ENCODE measurements around the gene OMA1. TPM values are rescaled to one million over a fixed set of nuclear protein-coding genes. Genes with fewer than 3 reads are reported as not detected.

OMA1 gene
- polyA plus RNA-seq, 1 experiment: 17.3 TPM

DNA sequence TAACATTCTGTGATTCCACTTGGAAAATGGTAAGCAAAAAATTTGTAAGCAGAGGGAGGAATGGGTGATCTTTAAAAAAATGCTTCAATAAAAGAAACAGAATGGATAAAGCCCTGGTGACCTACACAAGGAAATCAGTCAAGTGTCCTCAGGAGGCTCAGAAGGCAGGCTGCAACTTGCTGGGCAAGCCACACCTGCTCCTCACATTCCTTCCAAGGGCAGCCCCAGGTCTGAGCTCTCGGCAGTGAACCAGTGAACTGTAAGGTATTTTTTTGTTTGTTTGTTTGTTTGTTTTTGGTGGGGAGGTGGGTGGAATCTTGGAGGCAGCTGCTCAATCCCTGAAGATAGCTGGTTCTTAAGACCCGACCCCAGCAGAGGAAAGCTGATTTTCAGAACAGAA is 26.2 kb upstream of the OMA1 start:
- ChIA-PET POLR2A (no interaction called here), CTCF (interaction anchor here (2.7 kb wide), 1 partner anchor 26 kb away, joined by 10 read pairs; the partner anchor contains the start of gene OMA1)
- no peak overlapping the region for H3K27ac ChIP-seq (ENCODE audit: low read depth, low read length)
- no peak for DNase-seq (ENCODE audit: low read depth, low spot score)
- no peak for TF ChIP-seq CTCF (IDR thresholded peaks at IDR 0.05; ENCODE audit: low read depth, low read length)
- H3K4me3 ChIP-seq (ENCODE audit: low read depth, low read length): no peak overlapping the region
- H3K27me3 ChIP-seq (ENCODE audit: control insufficient read depth, insufficient read depth, low read length): peaks cover 68% of the 10 kb centered on the region
- H3K9me3 ChIP-seq (ENCODE audit: control insufficient read depth, insufficient read depth, low read length): peaks cover 9% of the 10 kb centered on the region; the same call in 1 of the 2 replicates

- ChIA-PET CTCF (interaction anchor here (0.7 to 1.1 kb wide), 2 partner anchors 56 to 1862 kb away, joined by 4 to 5 read pairs; no protein-coding TSS in a partner anchor), POLR2A (no interaction called here)
- no peak overlapping the region for H3K4me3 ChIP-seq (ENCODE audit: low read depth, low read length)
- no peak for DNase-seq (ENCODE audit: low read depth, low spot score)
- TF ChIP-seq CTCF (IDR thresholded peaks at IDR 0.05; ENCODE audit: low read depth, low read length): no peak
- H3K9me3 ChIP-seq (ENCODE audit: control insufficient read depth, insufficient read depth, low read length): peaks cover 6% of the 10 kb centered on the region; the same call in 1 of the 2 replicates
- H3K27ac ChIP-seq (ENCODE audit: low read depth, low read length): no peak overlapping the region
- H3K27me3 ChIP-seq (ENCODE audit: control insufficient read depth, insufficient read depth, low read length): peaks cover 65% of the 10 kb centered on the region
These were observed 25.1 kb upstream of the OMA1 start for GRCh38 chr1:58571616-58572015.

- H3K9me3 ChIP-seq (ENCODE audit: control insufficient read depth, insufficient read depth, low read length): no peaks in the 10 kb centered on the region
- TF ChIP-seq CTCF (IDR thresholded peaks at IDR 0.05; ENCODE audit: low read depth, low read length): no peak
- DNase-seq (ENCODE audit: low read depth, low spot score): no peak
- H3K4me3 ChIP-seq (ENCODE audit: low read depth, low read length): no peak overlapping the region
- POLR2A ChIA-PET: no interaction called here
- H3K27ac ChIP-seq (ENCODE audit: low read depth, low read length): no peak overlapping the region
- peaks cover 62% of the 10 kb centered on the region for H3K27me3 ChIP-seq (ENCODE audit: control insufficient read depth, insufficient read depth, low read length)
- CTCF ChIA-PET: interaction anchor here (1.1 kb wide), 1 partner anchor 55 kb away, joined by 4 read pairs; no protein-coding TSS in a partner anchor
These were observed 24.3 kb upstream of the OMA1 start for GRCh38 chr1:58570817-58571216.

GRCh38 chr1:58570094-58570493 is 23.6 kb upstream of the OMA1 start:
- H3K9me3 ChIP-seq (ENCODE audit: control insufficient read depth, insufficient read depth, low read length): no peaks in the 10 kb centered on the region
- POLR2A ChIA-PET: no interaction called here
- DNase-seq (ENCODE audit: low read depth, low spot score): no peak
- CTCF ChIA-PET: interaction anchor here (2.7 kb wide), 1 partner anchor 23 kb away, joined by 13 read pairs; the partner anchor contains the start of gene OMA1
- no peak overlapping the region for H3K4me3 ChIP-seq (ENCODE audit: low read depth, low read length)
- H3K27me3 ChIP-seq (ENCODE audit: control insufficient read depth, insufficient read depth, low read length): peaks cover 62% of the 10 kb centered on the region
- H3K27ac ChIP-seq (ENCODE audit: low read depth, low read length): no peak overlapping the region
- no peak for TF ChIP-seq CTCF (IDR thresholded peaks at IDR 0.05; ENCODE audit: low read depth, low read length)

DNA sequence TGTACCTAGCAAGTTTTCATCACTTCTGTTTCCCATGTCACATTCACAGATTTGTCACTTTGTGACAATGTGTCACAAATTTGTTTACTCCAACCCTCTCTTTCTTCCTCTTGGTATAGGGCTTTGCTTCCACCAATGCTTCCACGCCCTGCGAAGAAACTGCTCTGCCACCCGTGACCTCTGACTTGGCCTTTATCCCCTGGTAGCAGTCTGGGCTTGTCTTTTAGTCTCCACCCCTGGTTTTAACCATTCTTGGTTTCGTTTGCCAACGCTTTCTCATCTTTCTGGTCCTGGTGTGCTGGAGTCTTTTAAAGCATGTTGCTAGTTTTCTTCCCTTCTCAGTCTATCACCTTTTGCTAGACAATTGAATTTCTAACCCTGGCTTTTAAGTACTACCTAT is 22.4 kb upstream of the OMA1 start:
- DNase-seq (ENCODE audit: low read depth, low spot score): no peak
- POLR2A ChIA-PET: no interaction called here

More for the DNA sequence above, 22.4 kb upstream of the OMA1 start:
- H3K27me3 ChIP-seq (ENCODE audit: control insufficient read depth, insufficient read depth, low read length): peaks cover 52% of the 10 kb centered on the region
- H3K27ac ChIP-seq (ENCODE audit: low read depth, low read length): no peak overlapping the region
- no peak for TF ChIP-seq CTCF (IDR thresholded peaks at IDR 0.05; ENCODE audit: low read depth, low read length)
- CTCF ChIA-PET: interaction anchor here (1.6 to 3.3 kb wide), 3 partner anchors 22 to 83 kb away, joined by 8 to 13 read pairs (median 9); partner anchors contain the start of gene OMA1
- H3K4me3 ChIP-seq (ENCODE audit: low read depth, low read length): no peak overlapping the region
- H3K9me3 ChIP-seq (ENCODE audit: control insufficient read depth, insufficient read depth, low read length): no peaks in the 10 kb centered on the region
